Brain microvascular endothelial cell (primary cell): ENCODE data around the gene VAMP8.
A peak's percentile ranks its signal among the peaks of the same experiment; 100 is the strongest.

Experiments
- DNase-seq: peaks from one replicate; pipeline ENCODE4 v3.0.0-alpha.2; 2020
- H3K27ac ChIP-seq: fragments of 250-450 bp; sonication (Bioruptor Pico); 2 replicates; pipeline ENCODE4 v1.5.1; 2020; ENCODE audit warnings: mild to moderate bottlenecking, moderate library complexity
- H3K27me3 ChIP-seq: fragments of 250-450 bp; sonication (Bioruptor Pico); replicated peaks from 2 replicates; pipeline ENCODE4 v1.5.1; 2020; ENCODE audit warnings: mild to moderate bottlenecking
- H3K36me3 ChIP-seq: fragments of 250-450 bp; sonication (Bioruptor Pico); replicated peaks from 2 replicates; pipeline ENCODE4 v1.5.1; 2020; ENCODE audit warnings: mild to moderate bottlenecking
- H3K4me3 ChIP-seq: 2 replicates; pipeline ENCODE4 v1.5.1; 2011; ENCODE audit warnings: low read depth, mild to moderate bottlenecking, control low read depth, low read length, moderate library complexity
- in situ Hi-C: cut with HindIII; loops from 2 replicates; pipeline ENCODE4 v1.10.0; 2017; ENCODE audit warnings: low sequenced_read_pairs, low pct_ligation_motif_present
- TF ChIP-seq, protein P1 (sequence below): IDR thresholded peaks from 2 replicates; pipeline ENCODE4 v1.5.1; 2011; ENCODE audit warnings: low read depth, mild to moderate bottlenecking, moderate library complexity, low read length, control low read depth, inconsistent platforms; ENCODE audit errors: missing control alignments

VAMP8 gene

DNA sequence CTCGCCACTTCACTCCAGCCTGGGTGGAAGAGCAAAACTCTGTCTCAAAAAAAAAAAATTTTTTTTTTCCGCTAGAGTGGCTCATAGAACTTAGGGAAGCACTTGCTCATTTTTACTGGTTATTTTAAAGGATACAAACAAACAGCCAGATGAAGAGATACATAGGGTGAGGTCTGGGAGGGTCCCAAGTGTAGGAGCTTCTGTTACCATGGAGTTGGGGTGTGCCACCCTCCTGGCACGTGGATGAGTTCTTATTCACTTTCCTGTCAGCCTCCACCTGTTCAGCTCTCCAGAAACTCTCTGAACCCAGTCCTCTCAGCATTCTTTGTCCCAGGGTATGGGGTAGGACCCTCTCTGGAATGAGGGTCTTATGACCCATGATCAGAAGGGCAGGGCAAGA, 43.3 kb upstream of the VAMP8 start:
- H3K4me3 ChIP-seq = no peak overlapping the region
- H3K36me3 ChIP-seq = no peaks in the 10 kb centered on the region
- in situ Hi-C loops = no loop called here
- H3K27ac ChIP-seq = no peak overlapping the region
- DNase-seq = no peak
- TF ChIP-seq, protein P1, sequence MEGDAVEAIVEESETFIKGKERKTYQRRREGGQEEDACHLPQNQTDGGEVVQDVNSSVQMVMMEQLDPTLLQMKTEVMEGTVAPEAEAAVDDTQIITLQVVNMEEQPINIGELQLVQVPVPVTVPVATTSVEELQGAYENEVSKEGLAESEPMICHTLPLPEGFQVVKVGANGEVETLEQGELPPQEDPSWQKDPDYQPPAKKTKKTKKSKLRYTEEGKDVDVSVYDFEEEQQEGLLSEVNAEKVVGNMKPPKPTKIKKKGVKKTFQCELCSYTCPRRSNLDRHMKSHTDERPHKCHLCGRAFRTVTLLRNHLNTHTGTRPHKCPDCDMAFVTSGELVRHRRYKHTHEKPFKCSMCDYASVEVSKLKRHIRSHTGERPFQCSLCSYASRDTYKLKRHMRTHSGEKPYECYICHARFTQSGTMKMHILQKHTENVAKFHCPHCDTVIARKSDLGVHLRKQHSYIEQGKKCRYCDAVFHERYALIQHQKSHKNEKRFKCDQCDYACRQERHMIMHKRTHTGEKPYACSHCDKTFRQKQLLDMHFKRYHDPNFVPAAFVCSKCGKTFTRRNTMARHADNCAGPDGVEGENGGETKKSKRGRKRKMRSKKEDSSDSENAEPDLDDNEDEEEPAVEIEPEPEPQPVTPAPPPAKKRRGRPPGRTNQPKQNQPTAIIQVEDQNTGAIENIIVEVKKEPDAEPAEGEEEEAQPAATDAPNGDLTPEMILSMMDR = no peak
- no peaks in the 10 kb centered on the region for H3K27me3 ChIP-seq

DNA sequence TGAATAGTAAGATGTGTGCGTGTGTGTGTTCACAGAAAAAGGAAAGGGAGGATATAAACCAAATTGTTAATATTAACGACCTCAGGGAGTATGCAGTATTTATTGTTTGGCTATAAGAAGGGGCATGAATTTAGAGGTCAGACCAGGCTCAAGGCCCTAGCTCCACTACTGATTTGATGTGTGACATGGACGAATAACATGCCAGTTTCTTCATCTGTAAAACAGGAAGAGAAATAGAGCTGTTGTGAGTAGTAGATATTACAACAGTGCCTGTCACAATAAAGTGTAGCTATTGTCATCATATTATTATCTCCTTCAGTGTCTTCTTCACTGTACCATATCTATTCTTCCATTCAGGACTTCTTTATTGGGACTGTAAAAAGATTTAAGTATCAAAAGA, 42.5 kb upstream of the VAMP8 start:
- H3K36me3 ChIP-seq = peaks cover 2% of the 10 kb centered on the region
- TF ChIP-seq, protein P1 = no peak
- no peak overlapping the region for H3K27ac ChIP-seq
- no peak overlapping the region for H3K4me3 ChIP-seq
- in situ Hi-C loops = no loop called here
- no peak for DNase-seq
- no peaks in the 10 kb centered on the region for H3K27me3 ChIP-seq

DNA sequence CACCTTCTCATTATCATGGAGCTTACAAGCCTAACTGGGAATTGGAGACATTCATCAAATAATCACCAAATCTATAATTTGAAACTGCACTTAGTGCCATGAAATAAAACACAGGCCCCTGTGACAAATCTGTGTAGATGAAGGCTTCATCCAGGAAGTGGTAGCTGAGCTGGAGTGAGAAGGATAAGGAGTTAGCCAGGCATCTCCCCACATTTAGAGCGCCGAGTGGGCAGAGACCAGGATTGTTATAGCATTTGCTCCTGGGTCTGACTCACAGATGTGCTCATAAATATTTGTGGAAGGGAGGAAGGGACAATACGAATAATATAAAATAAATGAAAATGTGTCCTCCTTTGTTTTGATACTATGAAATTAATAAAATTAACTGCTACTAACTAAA, 40.9 kb upstream of the VAMP8 start:
- no peaks in the 10 kb centered on the region for H3K27me3 ChIP-seq
- peak; percentile 73 for DNase-seq
- in situ Hi-C loops = no loop called here
- TF ChIP-seq, protein P1 = no peak
- peaks cover 9% of the 10 kb centered on the region for H3K36me3 ChIP-seq
- H3K27ac ChIP-seq = no peak overlapping the region
- H3K4me3 ChIP-seq = no peak overlapping the region

DNA sequence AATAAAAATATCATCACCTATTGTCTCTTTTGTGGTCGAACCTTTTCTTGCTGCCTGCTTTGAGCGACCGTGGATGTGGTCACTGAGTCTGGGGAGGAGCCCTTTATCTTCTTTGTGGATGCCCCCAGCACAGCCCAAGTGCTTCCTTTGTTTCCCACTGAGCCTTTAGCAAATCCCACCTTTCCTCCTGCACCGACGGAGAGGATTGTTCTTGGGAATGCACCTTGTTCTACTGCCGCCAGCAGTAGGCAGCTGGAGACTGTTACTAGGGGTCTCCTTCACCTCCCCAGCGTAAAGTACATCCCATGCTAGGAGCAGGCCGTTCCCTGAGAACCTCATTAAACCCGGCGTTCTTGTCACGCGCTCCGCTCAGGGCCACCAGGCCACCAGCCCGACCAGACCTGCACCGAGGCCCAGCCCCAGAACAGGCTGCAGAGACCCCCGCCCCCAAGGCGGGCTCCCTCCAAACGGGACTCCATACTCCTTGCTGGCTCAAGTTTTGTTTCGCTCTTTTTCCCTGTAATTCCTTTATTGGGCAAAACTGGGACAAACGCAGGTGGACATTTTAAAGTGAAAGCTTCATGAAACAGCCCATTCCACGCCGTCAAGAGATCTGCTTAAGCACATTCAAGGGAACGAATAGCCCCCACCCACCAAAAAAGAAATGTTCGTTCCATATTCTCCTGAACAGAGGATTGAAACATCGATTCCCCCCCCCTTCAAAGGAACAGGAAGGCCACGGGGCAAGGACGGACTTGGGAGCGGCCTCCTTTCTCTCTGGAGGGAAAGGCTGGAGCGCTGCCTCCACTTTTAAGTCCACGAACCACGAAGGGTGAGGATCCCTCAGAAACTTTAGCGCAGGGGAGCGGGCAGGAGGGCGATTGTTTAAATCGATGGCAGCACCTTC, 39.5 kb upstream of the VAMP8 start:
- H3K27ac ChIP-seq = peak overlapping the region; percentile 98
- H3K27me3 ChIP-seq = no peaks in the 10 kb centered on the region
- H3K4me3 ChIP-seq = peak overlapping the region; percentile 100
- in situ Hi-C loops = no loop called here
- peak; percentile 12 for DNase-seq
- H3K36me3 ChIP-seq = peaks cover 23% of the 10 kb centered on the region
- TF ChIP-seq, protein P1 = peak; percentile 49

DNA sequence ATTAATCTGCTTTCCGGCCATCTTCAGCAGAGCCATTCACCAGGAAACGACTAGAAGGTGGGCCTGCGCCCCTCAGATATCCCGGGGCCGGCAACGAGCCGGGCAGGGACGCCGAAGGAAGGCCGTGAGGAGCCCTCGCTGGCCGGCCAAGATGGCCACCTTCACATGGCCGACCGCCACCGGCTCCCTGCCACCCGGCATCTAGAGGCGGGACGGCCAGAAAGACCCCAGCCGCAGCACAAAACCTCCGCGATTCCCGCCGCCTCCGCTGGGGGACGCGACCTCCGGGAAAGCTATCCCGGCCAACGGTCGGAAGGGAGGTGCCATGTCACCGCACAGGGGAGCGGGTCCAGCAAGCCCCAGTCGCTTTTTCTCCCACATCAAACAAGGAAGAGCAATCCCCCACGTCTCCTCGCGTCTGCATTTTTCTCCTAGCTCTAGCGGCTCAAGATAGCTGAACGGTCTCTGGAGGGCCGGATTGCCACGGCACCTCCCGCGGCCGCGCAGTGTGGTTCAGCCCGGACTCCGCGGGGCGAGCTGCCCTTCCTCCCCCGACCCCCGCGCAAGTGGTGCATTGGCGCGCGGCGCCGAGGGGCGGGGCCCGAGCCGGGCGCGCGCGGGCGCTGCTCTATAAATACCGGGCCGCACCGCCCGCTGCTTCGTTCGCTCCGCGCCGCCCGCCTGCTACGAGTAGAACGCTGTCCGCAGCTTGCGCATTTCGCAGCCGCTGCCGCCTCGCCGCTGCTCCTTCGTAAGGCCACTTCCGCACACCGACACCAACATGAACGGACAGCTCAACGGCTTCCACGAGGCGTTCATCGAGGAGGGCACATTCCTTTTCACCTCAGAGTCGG, 38.7 kb upstream of the VAMP8 start, which contains the start of gene MAT2A:
MAT2A (plus strand) TSS at position 662 of the 854 bp plus-strand sequence; CDS start at position 782, 120 bp downstream.
- TF ChIP-seq, protein P1 = peak; percentile 85
- peak within 1 kb of the TSS; percentile 100 for H3K4me3 ChIP-seq
- in situ Hi-C loops = no loop called here
- peaks cover 32% of the 10 kb centered on the region for H3K36me3 ChIP-seq
- peak within 1 kb of the TSS; percentile 98 for H3K27ac ChIP-seq
- peak; percentile 78 for DNase-seq
- H3K27me3 ChIP-seq = no peaks in the 10 kb centered on the region
